ENCODE results near the gene PVALB. TPM values are rescaled to one million over a fixed set of nuclear protein-coding genes. Genes with fewer than 3 reads are reported as not detected.

PVALB gene
- total RNA-seq: 2.1 TPM

GRCh38 chr22:36816636-36817524 is at the start of gene PVALB:
PVALB (minus strand) TSS chr22:36817035; CDS start chr22:36817005, 30 bp downstream.
- Histone ChIP-seq H3K4me3 (ENCODE audit: low read length in 3 of 3) (peak within 1 kb of the TSS in 2 of 3 donors; percentile 31 to 54), H3K27me3 (ENCODE audit: control insufficient read depth in 3 of 3, insufficient read depth in 3 of 3, low read length in 3 of 3) (peaks cover 71 to 87% (median 75%) of the 10 kb centered on the region in 3 donors)

GRCh38 chr22:36865346-36865745 is 48.5 kb upstream of the PVALB start:
- H3K27ac ChIP-seq (ENCODE audit: low read depth, low read length): no peak overlapping the region

More at GRCh38 chr22:36816636-36817524, at the start of gene PVALB:
- Histone ChIP-seq H3K4me1 (ENCODE audit: control insufficient read depth in 3 of 3, insufficient read depth in 3 of 3, low read length in 3 of 3) (peaks cover 4 to 23% (median 7%) of the 10 kb centered on the region in 3 donors), H3K27ac (ENCODE audit: low read depth, low read length) (no peak within 1 kb of the TSS), H3K9ac (ENCODE audit: low read depth in 1 of 3, low read length in 3 of 3) (peak within 1 kb of the TSS in 1 of 3 donors; percentile 33), H3K36me3 (ENCODE audit: control insufficient read depth in 3 of 3, insufficient read depth in 3 of 3, low read length in 3 of 3) (no peaks in the 10 kb centered on the region), H3K9me3 (ENCODE audit: control insufficient read depth in 3 of 3, low read length in 3 of 3) (no peaks in the 10 kb centered on the region)

GRCh38 chr22:36864454-36865215 is 47.8 kb upstream of the PVALB start:
- H3K9me3 ChIP-seq (ENCODE audit: control insufficient read depth in 3 of 3, low read length in 3 of 3): no peaks in the 10 kb centered on the region
- H3K4me3 ChIP-seq (ENCODE audit: low read length in 3 of 3): no peak overlapping the region
- no peak overlapping the region for H3K9ac ChIP-seq (ENCODE audit: low read depth in 1 of 3, low read length in 3 of 3)
- H3K27me3 ChIP-seq (ENCODE audit: control insufficient read depth in 3 of 3, insufficient read depth in 3 of 3, low read length in 3 of 3): peaks cover 28 to 40% (median 31%) of the 10 kb centered on the region in 3 donors
- no peaks in the 10 kb centered on the region for H3K36me3 ChIP-seq (ENCODE audit: control insufficient read depth in 3 of 3, insufficient read depth in 3 of 3, low read length in 3 of 3)
- H3K4me1 ChIP-seq (ENCODE audit: control insufficient read depth in 3 of 3, insufficient read depth in 3 of 3, low read length in 3 of 3): peaks cover 0 to 4% (median 0%) of the 10 kb centered on the region in 3 donors
- no peak overlapping the region for H3K27ac ChIP-seq (ENCODE audit: low read depth, low read length)

More at GRCh38 chr22:36865346-36865745, 48.5 kb upstream of the PVALB start:
- no peak overlapping the region for H3K9ac ChIP-seq (ENCODE audit: low read depth in 1 of 3, low read length in 3 of 3)
- no peak overlapping the region for H3K4me3 ChIP-seq (ENCODE audit: low read length in 3 of 3)
- H3K4me1 ChIP-seq (ENCODE audit: control insufficient read depth in 3 of 3, insufficient read depth in 3 of 3, low read length in 3 of 3): peaks cover 0 to 4% (median 0%) of the 10 kb centered on the region in 3 donors
- H3K9me3 ChIP-seq (ENCODE audit: control insufficient read depth in 3 of 3, low read length in 3 of 3): no peaks in the 10 kb centered on the region
- H3K36me3 ChIP-seq (ENCODE audit: control insufficient read depth in 3 of 3, insufficient read depth in 3 of 3, low read length in 3 of 3): no peaks in the 10 kb centered on the region
- H3K27me3 ChIP-seq (ENCODE audit: control insufficient read depth in 3 of 3, insufficient read depth in 3 of 3, low read length in 3 of 3): peaks cover 31 to 46% (median 33%) of the 10 kb centered on the region in 3 donors

- peaks cover 0 to 4% (median 0%) of the 10 kb centered on the region in 3 donors for H3K4me1 ChIP-seq (ENCODE audit: control insufficient read depth in 3 of 3, insufficient read depth in 3 of 3, low read length in 3 of 3)
These were observed 47.1 kb upstream of the PVALB start for GRCh38 chr22:36863979-36864378.

GRCh38 chr22:36863281-36863680 is 46.4 kb upstream of the PVALB start:
- no peaks in the 10 kb centered on the region for H3K36me3 ChIP-seq (ENCODE audit: control insufficient read depth in 3 of 3, insufficient read depth in 3 of 3, low read length in 3 of 3)
- no peak overlapping the region for H3K9ac ChIP-seq (ENCODE audit: low read depth in 1 of 3, low read length in 3 of 3)
- H3K27me3 ChIP-seq (ENCODE audit: control insufficient read depth in 3 of 3, insufficient read depth in 3 of 3, low read length in 3 of 3): peaks cover 17 to 28% (median 24%) of the 10 kb centered on the region in 3 donors
- H3K27ac ChIP-seq (ENCODE audit: low read depth, low read length): no peak overlapping the region
- no peaks in the 10 kb centered on the region for H3K9me3 ChIP-seq (ENCODE audit: control insufficient read depth in 3 of 3, low read length in 3 of 3)
- H3K4me3 ChIP-seq (ENCODE audit: low read length in 3 of 3): no peak overlapping the region
- H3K4me1 ChIP-seq (ENCODE audit: control insufficient read depth in 3 of 3, insufficient read depth in 3 of 3, low read length in 3 of 3): peaks cover under 1 to 4% (median under 1%) of the 10 kb centered on the region in 3 donors

More at GRCh38 chr22:36863979-36864378, 47.1 kb upstream of the PVALB start:
- no peaks in the 10 kb centered on the region for H3K9me3 ChIP-seq (ENCODE audit: control insufficient read depth in 3 of 3, low read length in 3 of 3)
- no peak overlapping the region for H3K27ac ChIP-seq (ENCODE audit: low read depth, low read length)
- H3K4me3 ChIP-seq (ENCODE audit: low read length in 3 of 3): no peak overlapping the region
- H3K36me3 ChIP-seq (ENCODE audit: control insufficient read depth in 3 of 3, insufficient read depth in 3 of 3, low read length in 3 of 3): no peaks in the 10 kb centered on the region
- H3K27me3 ChIP-seq (ENCODE audit: control insufficient read depth in 3 of 3, insufficient read depth in 3 of 3, low read length in 3 of 3): peaks cover 22 to 33% (median 28%) of the 10 kb centered on the region in 3 donors
- no peak overlapping the region for H3K9ac ChIP-seq (ENCODE audit: low read depth in 1 of 3, low read length in 3 of 3)

GRCh38 chr22:36862251-36863242 is 45.7 kb upstream of the PVALB start:
- Histone ChIP-seq H3K4me1 (ENCODE audit: control insufficient read depth in 3 of 3, insufficient read depth in 3 of 3, low read length in 3 of 3) (peaks cover 6 to 8% (median 7%) of the 10 kb centered on the region in 3 donors), H3K9ac (ENCODE audit: low read depth in 1 of 3, low read length in 3 of 3) (peak overlapping the region in 1 of 3 donors; percentile 8), H3K9me3 (ENCODE audit: control insufficient read depth in 3 of 3, low read length in 3 of 3) (no peaks in the 10 kb centered on the region), H3K4me3 (ENCODE audit: low read length in 3 of 3) (no peak overlapping the region), H3K27ac (ENCODE audit: low read depth, low read length) (peak overlapping the region; percentile 29), H3K27me3 (ENCODE audit: control insufficient read depth in 3 of 3, insufficient read depth in 3 of 3, low read length in 3 of 3) (peaks cover 10 to 23% (median 21%) of the 10 kb centered on the region in 3 donors), H3K36me3 (ENCODE audit: control insufficient read depth in 3 of 3, insufficient read depth in 3 of 3, low read length in 3 of 3) (no peaks in the 10 kb centered on the region)

- no peak within 1 kb of the TSS for H3K9ac ChIP-seq (ENCODE audit: low read depth in 1 of 3, low read length in 3 of 3)
- H3K4me1 ChIP-seq (ENCODE audit: control insufficient read depth in 3 of 3, insufficient read depth in 3 of 3, low read length in 3 of 3): peaks cover 18 to 23% (median 20%) of the 10 kb centered on the region in 3 donors
- H3K27ac ChIP-seq (ENCODE audit: low read depth, low read length): peak within 1 kb of the TSS; percentile 49
- H3K36me3 ChIP-seq (ENCODE audit: control insufficient read depth in 3 of 3, insufficient read depth in 3 of 3, low read length in 3 of 3): no peaks in the 10 kb centered on the region
- peaks cover 3 to 12% (median 10%) of the 10 kb centered on the region in 3 donors for H3K27me3 ChIP-seq (ENCODE audit: control insufficient read depth in 3 of 3, insufficient read depth in 3 of 3, low read length in 3 of 3)
- H3K4me3 ChIP-seq (ENCODE audit: low read length in 3 of 3): peak within 1 kb of the TSS in 1 of 3 donors; percentile 9
- H3K9me3 ChIP-seq (ENCODE audit: control insufficient read depth in 3 of 3, low read length in 3 of 3): no peaks in the 10 kb centered on the region
These were observed 44.2 kb upstream of the PVALB start, which contains the start of gene NCF4 for GRCh38 chr22:36860821-36861659. NCF4 (plus strand) TSS chr22:36861006; CDS start chr22:36861172, 166 bp downstream.

- no peak overlapping the region for H3K9ac ChIP-seq (ENCODE audit: low read depth in 1 of 3, low read length in 3 of 3)
- peaks cover 0 to 7% (median 4%) of the 10 kb centered on the region in 3 donors for H3K27me3 ChIP-seq (ENCODE audit: control insufficient read depth in 3 of 3, insufficient read depth in 3 of 3, low read length in 3 of 3)
- H3K27ac ChIP-seq (ENCODE audit: low read depth, low read length): no peak overlapping the region
- no peaks in the 10 kb centered on the region for H3K36me3 ChIP-seq (ENCODE audit: control insufficient read depth in 3 of 3, insufficient read depth in 3 of 3, low read length in 3 of 3)
- H3K4me1 ChIP-seq (ENCODE audit: control insufficient read depth in 3 of 3, insufficient read depth in 3 of 3, low read length in 3 of 3): peaks cover 24 to 29% (median 26%) of the 10 kb centered on the region in 3 donors
- no peak overlapping the region for H3K4me3 ChIP-seq (ENCODE audit: low read length in 3 of 3)
- no peaks in the 10 kb centered on the region for H3K9me3 ChIP-seq (ENCODE audit: control insufficient read depth in 3 of 3, low read length in 3 of 3)
These were observed 43.6 kb upstream of the PVALB start for GRCh38 chr22:36860438-36860820.
